A673 (cell line): ENCODE measurements around the gene MROH8. TPM values are rescaled to one million over a fixed set of nuclear protein-coding genes. Genes with fewer than 3 reads are reported as not detected.

Experiments used
- BruUV-seq: library from RNA; stranded (reverse); fragments of 400-500 nt; replicated peaks from 2 replicates; lab custom pipeline; 2021; lab: Mats Ljungman, UMichigan
- CTCF ChIA-PET: fragments of 300-600 bp; sonication (Branson Sonifier 250); formaldehyde crosslinking; loops from one replicate; lab custom pipeline; 2022; ENCODE audit warnings: antibody characterized with exemption; lab: Charles Lee
- POLR2A ChIA-PET: fragments of 300-600 bp; sonication (Branson Sonifier 250); formaldehyde crosslinking; loops from one replicate; lab custom pipeline; 2022; ENCODE audit warnings: antibody characterized with exemption; ENCODE audit not compliant: low non-redundant PET; lab: Charles Lee
- DNase-seq: peaks from one replicate; pipeline ENCODE4 v3.0.0-alpha.2; 2015; ENCODE audit warnings: low spot score
- H3K27ac ChIP-seq: fragments of 200-600 bp; sonication (generic); 2 replicates; pipeline ENCODE4 v1.5.1; 2016; ENCODE audit warnings: mixed run types, low read depth, mild to moderate bottlenecking, mixed read lengths, antibody characterized with exemption, low read length; ENCODE audit not compliant: poor library complexity, severe bottlenecking
- H3K27me3 ChIP-seq: fragments of 200-600 bp; sonication (generic); replicated peaks from 2 replicates; pipeline ENCODE4 v1.6.1; 2017; ENCODE audit warnings: mixed run types, low read depth, mild to moderate bottlenecking, mixed read lengths, antibody characterized with exemption, low read length; ENCODE audit not compliant: insufficient read depth, poor library complexity
- H3K36me3 ChIP-seq: fragments of 200-600 bp; sonication (generic); 2 replicates; pipeline ENCODE4 v1.6.1; 2016; ENCODE audit warnings: mixed run types, mild to moderate bottlenecking, mixed read lengths, antibody characterized with exemption, low read length; ENCODE audit not compliant: insufficient read depth, poor library complexity, severe bottlenecking
- H3K4me1 ChIP-seq: fragments of 200-600 bp; sonication (generic); 2 replicates; pipeline ENCODE4 v1.6.1; 2017; ENCODE audit warnings: mixed run types, mild to moderate bottlenecking, mixed read lengths, antibody characterized with exemption, low read length; ENCODE audit not compliant: insufficient read depth, poor library complexity, severe bottlenecking
- H3K4me3 ChIP-seq: fragments of 200-600 bp; sonication (generic); 2 replicates; pipeline ENCODE4 v1.5.1; 2016; ENCODE audit warnings: low read depth, mixed run types, mild to moderate bottlenecking, mixed read lengths, low read length; ENCODE audit not compliant: poor library complexity, severe bottlenecking
- H3K9me3 ChIP-seq: fragments of 200-600 bp; sonication (generic); 2 replicates; pipeline ENCODE4 v1.6.1; 2016; ENCODE audit warnings: mixed run types, low read depth, mild to moderate bottlenecking, mixed read lengths, antibody characterized with exemption, low read length; ENCODE audit not compliant: poor library complexity, severe bottlenecking
- CTCF ChIP-seq: fragments of 300-800, 200-600 bp; sonication (generic); conservative IDR thresholded peaks from 2 replicates; pipeline ENCODE4 v1.5.1; 2017; ENCODE audit warnings: low read depth, mild to moderate bottlenecking, antibody characterized with exemption, low read length, moderate library complexity, mixed read lengths
- EZH2 ChIP-seq: fragments of 200-600 bp; sonication (generic); IDR thresholded peaks from 2 replicates; pipeline ENCODE4 v1.6.1; 2017; ENCODE audit warnings: borderline replicate concordance, low read depth, mild to moderate bottlenecking, mixed read lengths, antibody characterized with exemption, low read length; ENCODE audit not compliant: poor library complexity, severe bottlenecking
- intact Hi-C: fragments of 100-400 bp; cut with micrococcal nuclease; formaldehyde crosslinking; loops from one replicate; pipeline ENCODE4 v1.10.0; 2022; ENCODE audit not compliant: unreplicated experiment
- total RNA-seq: library from RNA; stranded (reverse); gene quantifications from 2 replicates; pipeline ENCODE4 v1.2.3, GENCODE V29; 2021

The MROH8 gene
- total RNA-seq, 1 experiment from 2014 or later = 1.6 TPM

GRCh38 chr20:37172836-37173235, 6.5 kb downstream of the MROH8 start:
- no peaks in the 10 kb centered on the region for H3K4me1 ChIP-seq
- H3K27ac ChIP-seq = no peak overlapping the region
- no TSS peak for BruUV-seq
- intact Hi-C loops = no loop called here
- H3K9me3 ChIP-seq = no peaks in the 10 kb centered on the region
- no peak for DNase-seq
- no peaks in the 10 kb centered on the region for H3K27me3 ChIP-seq
- CTCF ChIA-PET = no interaction called here
- TF ChIP-seq CTCF (no peak), EZH2 (no peak)
- no peak overlapping the region for H3K4me3 ChIP-seq
- POLR2A ChIA-PET = no interaction called here
- H3K36me3 ChIP-seq = no peaks in the 10 kb centered on the region

DNA sequence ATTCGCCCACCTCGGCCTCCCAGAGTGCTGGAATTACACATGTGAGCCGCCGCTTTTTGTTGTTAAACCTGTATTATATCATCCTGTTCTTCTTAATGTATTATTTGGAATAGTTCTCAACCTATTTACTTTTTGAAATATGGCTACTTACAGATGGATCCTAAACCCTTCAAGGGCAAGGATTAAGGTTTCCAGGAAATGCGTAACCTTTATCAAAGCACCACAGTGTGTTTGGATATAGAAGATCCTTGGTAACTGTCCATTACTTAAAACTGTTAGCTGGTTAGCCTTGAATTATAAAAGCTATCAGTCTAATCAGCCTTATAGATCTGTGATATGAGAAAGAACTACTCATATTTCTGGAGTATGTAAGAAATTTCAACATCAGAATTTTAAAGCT, 12.5 kb downstream of the MROH8 start:
- H3K27me3 ChIP-seq = peaks cover 10% of the 10 kb centered on the region
- BruUV-seq = no TSS peak
- H3K9me3 ChIP-seq = no peaks in the 10 kb centered on the region
- DNase-seq = no peak
- H3K27ac ChIP-seq = no peak overlapping the region
- H3K4me1 ChIP-seq = no peaks in the 10 kb centered on the region
- H3K4me3 ChIP-seq = no peak overlapping the region
- no peaks in the 10 kb centered on the region for H3K36me3 ChIP-seq
- intact Hi-C loops = no loop called here
- CTCF ChIA-PET = no interaction called here
- TF ChIP-seq EZH2 (no peak), CTCF (no peak)
- POLR2A ChIA-PET = no interaction called here

GRCh38 chr20:37165031-37165430, 14.3 kb downstream of the MROH8 start:
- intact Hi-C loops = no loop called here
- TF ChIP-seq EZH2 = no peak
- no peak for TF ChIP-seq CTCF
- ChIA-PET POLR2A (no interaction called here), CTCF (no interaction called here)
- Histone ChIP-seq H3K4me3 (no peak overlapping the region), H3K9me3 (no peaks in the 10 kb centered on the region), H3K4me1 (no peaks in the 10 kb centered on the region), H3K36me3 (no peaks in the 10 kb centered on the region), H3K27me3 (peaks cover 11% of the 10 kb centered on the region), H3K27ac (no peak overlapping the region)
- no peak for DNase-seq
- BruUV-seq = no TSS peak
